HG02840 (cell line): ENCODE results near the gene ADCY7.

Source experiments
- ATAC-seq: cut with Tn5 transposase; IDR thresholded peaks from one replicate; pipeline ENCODE4 v1.9.1; 2021; ENCODE audit warnings: mild to moderate bottlenecking, moderate library complexity, moderate number of reproducible peaks; ENCODE audit not compliant: unreplicated experiment, low FRiP score

Gene ADCY7

GRCh38 chr16:50309527-50310307 lies 43.4 kb downstream of the ADCY7 start:
- ATAC-seq = no peak

GRCh38 chr16:50310308-50311133 lies 44.2 kb downstream of the ADCY7 start:
- ATAC-seq = no peak

- ATAC-seq = no peak
Measured at GRCh38 chr16:50311134-50311528, 44.8 kb downstream of the ADCY7 start.

GRCh38 chr16:50311891-50312501 lies 45.6 kb downstream of the ADCY7 start:
- no peak for ATAC-seq

GRCh38 chr16:50313596-50314478 lies 47.5 kb downstream of the ADCY7 start:
- ATAC-seq = no peak

- ATAC-seq = no peak
Measured at GRCh38 chr16:50314665-50315064, 48.3 kb downstream of the ADCY7 start.

- no peak for ATAC-seq
Measured at GRCh38 chr16:50315346-50315997, 49.1 kb downstream of the ADCY7 start.

GRCh38 chr16:50316102-50316847 lies 49.9 kb downstream of the ADCY7 start:
- no peak for ATAC-seq

GRCh38 chr16:50316848-50317630 lies 50.7 kb downstream of the ADCY7 start:
- ATAC-seq = no peak

GRCh38 chr16:50318796-50319578 lies 52.6 kb downstream of the ADCY7 start:
- ATAC-seq = no peak

GRCh38 chr16:50320310-50320709 lies 54.0 kb downstream of the ADCY7 start:
- ATAC-seq = no peak

GRCh38 chr16:50322333-50322732 lies 56.0 kb downstream of the ADCY7 start:
- ATAC-seq = no peak

- ATAC-seq = no peak
Measured at GRCh38 chr16:50323335-50324011, 57.1 kb downstream of the ADCY7 start.

- ATAC-seq = no peak
Measured at GRCh38 chr16:50324345-50324744, 58.0 kb downstream of the ADCY7 start.

- ATAC-seq = no peak
Measured at GRCh38 chr16:50326264-50326663, 59.9 kb downstream of the ADCY7 start.

GRCh38 chr16:50326835-50327465 lies 60.6 kb downstream of the ADCY7 start:
- ATAC-seq = no peak
